ENCODE measurements around the gene EIF2D. TPM values are rescaled to one million over a fixed set of nuclear protein-coding genes. Genes with fewer than 3 reads are reported as not detected.
A peak's percentile ranks its signal among the peaks of the same experiment; 100 is the strongest.
"Not testable (repeated sequence)": the region's sequence is repeated elsewhere in the genome, so short reads cannot be mapped to it uniquely, and the experiment has no call there.

The EIF2D gene
- total RNA-seq, 4 donors from 2014 or later, result 20.0 to 66.0 (median 34.9) TPM

- H3K36me3 ChIP-seq, result no peaks in the 10 kb centered on the region
- peak overlapping the region; percentile 53 to 79 (median 67) for H3K27ac ChIP-seq
- TF ChIP-seq CTCF (IDR thresholded peaks at IDR 0.05), result peak; percentile 80 to 85 (median 82)
- no peak for TF ChIP-seq POLR2A (IDR thresholded peaks at IDR 0.05)
- peak overlapping the region; percentile 61 to 82 (median 75) for H3K4me3 ChIP-seq
- H3K4me1 ChIP-seq, result peaks cover 0 to 19% (median 6%) of the 10 kb centered on the region in 4 donors
- H3K27me3 ChIP-seq, result no peaks in the 10 kb centered on the region
- peak; percentile 89 to 97 (median 91) for DNase-seq
- H3K9me3 ChIP-seq, result no peaks in the 10 kb centered on the region
Measured at GRCh38 chr1:206634365-206635079, 22.3 kb upstream of the EIF2D start.

- no peaks in the 10 kb centered on the region for H3K9me3 ChIP-seq
- no peaks in the 10 kb centered on the region for H3K27me3 ChIP-seq
- H3K27ac ChIP-seq, result peak overlapping the region in 1 of 4 donors; percentile 73
- no peaks in the 10 kb centered on the region for H3K36me3 ChIP-seq
- TF ChIP-seq POLR2A (IDR thresholded peaks at IDR 0.05) (no peak), CTCF (IDR thresholded peaks at IDR 0.05) (no peak)
- H3K4me1 ChIP-seq, result peaks cover 0 to 19% (median 6%) of the 10 kb centered on the region in 4 donors
- no peak overlapping the region for H3K4me3 ChIP-seq
- no peak for DNase-seq
Measured at GRCh38 chr1:206633708-206634121, 21.4 kb upstream of the EIF2D start.

- TF ChIP-seq CTCF (IDR thresholded peaks at IDR 0.05) (peak in 4 of 6 experiments; percentile 32 to 41 (median 38)), POLR2A (IDR thresholded peaks at IDR 0.05) (no peak)
- peak in 2 of 3 donors; percentile 40 to 75 for DNase-seq
- no peaks in the 10 kb centered on the region for H3K9me3 ChIP-seq
- H3K27ac ChIP-seq, result no peak overlapping the region
- H3K27me3 ChIP-seq, result no peaks in the 10 kb centered on the region
- peaks cover 0 to 17% (median 6%) of the 10 kb centered on the region in 4 donors for H3K4me1 ChIP-seq
- H3K36me3 ChIP-seq, result no peaks in the 10 kb centered on the region
- no peak overlapping the region for H3K4me3 ChIP-seq
Measured at GRCh38 chr1:206631085-206631509, 18.8 kb upstream of the EIF2D start.

GRCh38 chr1:206628916-206629315, 16.7 kb upstream of the EIF2D start:
- DNase-seq, result no peak
- no peaks in the 10 kb centered on the region for H3K4me1 ChIP-seq
- H3K36me3 ChIP-seq, result no peaks in the 10 kb centered on the region
- no peak overlapping the region for H3K27ac ChIP-seq
- no peaks in the 10 kb centered on the region for H3K27me3 ChIP-seq
- H3K9me3 ChIP-seq, result no peaks in the 10 kb centered on the region
- no peak overlapping the region for H3K4me3 ChIP-seq
- no peak for TF ChIP-seq CTCF (IDR thresholded peaks at IDR 0.05)
- no peak for TF ChIP-seq POLR2A (IDR thresholded peaks at IDR 0.05)

- not testable (repeated sequence) for H3K27me3 ChIP-seq, H3K36me3 ChIP-seq, DNase-seq, H3K27ac ChIP-seq, H3K4me3 ChIP-seq, H3K9me3 ChIP-seq, H3K4me1 ChIP-seq
Measured at GRCh38 chr1:206626396-206626795, 14.1 kb upstream of the EIF2D start.

GRCh38 chr1:206609229-206609991, 2.9 kb downstream of the EIF2D start:
- Histone ChIP-seq H3K27me3 (no peaks in the 10 kb centered on the region), H3K4me1 (peaks cover 3 to 9% (median 6%) of the 10 kb centered on the region in 4 donors), H3K36me3 (peaks cover 0 to 24% (median 0%) of the 10 kb centered on the region in 3 donors), H3K4me3 (no peak overlapping the region), H3K27ac (no peak overlapping the region), H3K9me3 (no peaks in the 10 kb centered on the region)
- no peak for DNase-seq
- TF ChIP-seq POLR2A (IDR thresholded peaks at IDR 0.05), result no peak
- no peak for TF ChIP-seq CTCF (IDR thresholded peaks at IDR 0.05)

All from Peyer's patch (tissue), 4 donors.